ENCODE measurements around the gene HIP1R. TPM values are rescaled to one million over a fixed set of nuclear protein-coding genes. Genes with fewer than 3 reads are reported as not detected.
A peak's percentile ranks its signal among the peaks of the same experiment; 100 is the strongest.

The HIP1R gene
- total and polyA plus RNA-seq, 2 of the 8 experiments (the other 6 are each of a cell fraction or from before 2014, with no cell fraction given), result 11.2 to 14.5 TPM

- H2BK120ac ChIP-seq (replicated peaks; ENCODE audit: low read depth, low read length), result no peak overlapping the region
- TF ChIP-seq CREB1 (IDR thresholded peaks at IDR 0.05), result no peak
- no peak for TF ChIP-seq ASH2L (IDR thresholded peaks at IDR 0.05; ENCODE audit: low read length)
- no peak for TF ChIP-seq YY1 (IDR thresholded peaks at IDR 0.05; ENCODE audit: low read depth, low read length)
- no peak for TF ChIP-seq SIN3A (conservative IDR thresholded peaks at IDR 0.05 in 1 of 2, IDR thresholded peaks at IDR 0.05 in 1 of 2; ENCODE audit: low read depth in 1 of 2, low read length in 2 of 2)
- no peak for TF ChIP-seq POLR2A (IDR thresholded peaks at IDR 0.05; ENCODE audit: control extremely low read depth in 1 of 2, low read depth in 2 of 2, low read length in 2 of 2)
- TF ChIP-seq ATF2 (IDR thresholded peaks at IDR 0.05; ENCODE audit: low read length), result no peak
- TF ChIP-seq CHD1 (IDR thresholded peaks at IDR 0.05; ENCODE audit: low read depth, low read length), result no peak
- no peak for TF ChIP-seq BACH1 (IDR thresholded peaks at IDR 0.05; ENCODE audit: low read length)
- no peak for TF ChIP-seq KDM5A (IDR thresholded peaks at IDR 0.05; ENCODE audit: low read length)
- TF ChIP-seq RNF2 (IDR thresholded peaks at IDR 0.05; ENCODE audit: borderline replicate concordance, low read depth, low read length, missing control alignments, poor library complexity, severe bottlenecking), result no peak
- no peak for TF ChIP-seq MAFK (IDR thresholded peaks at IDR 0.05; ENCODE audit: low read depth, low read length)
- TF ChIP-seq TCF12 (IDR thresholded peaks at IDR 0.05; ENCODE audit: low read depth, low read length), result no peak
- no peak for TF ChIP-seq BRCA1 (IDR thresholded peaks at IDR 0.05; ENCODE audit: low read depth, low read length)
These were observed 52.6 kb downstream of the HIP1R start for GRCh38 chr12:122887819-122888212.

More at GRCh38 chr12:122887819-122888212, 52.6 kb downstream of the HIP1R start:
- Histone ChIP-seq H2BK5ac (ENCODE audit: low read depth, low read length) (no peak overlapping the region), H3K27me3 (replicated peaks in 1 of 4; ENCODE audit: control insufficient read depth in 3 of 4, extremely low read depth in 1 of 4, insufficient read depth in 3 of 4, low read length in 3 of 4) (peaks cover 0 to 3% (median 0%) of the 10 kb centered on the region in 4 experiments; a peak in 3 of 7 replicates), H4K5ac (ENCODE audit: insufficient read length, low read depth, low read length) (no peak overlapping the region), H4K91ac (replicated peaks; ENCODE audit: insufficient read length, low read length) (no peak overlapping the region), H2AFZ (ENCODE audit: low read length) (no peak overlapping the region), H3K9ac (replicated peaks in 1 of 4; ENCODE audit: extremely low read depth in 1 of 4, low read depth in 3 of 4, low read length in 3 of 4) (no peak overlapping the region), H3K4me2 (ENCODE audit: insufficient read depth in 1 of 2, low read depth in 2 of 2, low read length in 2 of 2) (peak overlapping the region in 1 of 2 experiments; percentile 18; a peak in 1 of 4 replicates), H3K4me1 (replicated peaks in 1 of 4; ENCODE audit: control insufficient read depth in 3 of 4, insufficient read depth in 4 of 4, low read length in 3 of 4) (peaks cover 5 to 21% (median 14%) of the 10 kb centered on the region in 4 experiments), H3K79me2 (ENCODE audit: control insufficient read depth in 1 of 2, insufficient read depth in 2 of 2, low read length in 2 of 2) (peaks cover 0 to 50% of the 10 kb centered on the region in 2 experiments; a peak in 3 of 4 replicates), H3K36me3 (ENCODE audit: control insufficient read depth in 2 of 4, insufficient read depth in 4 of 4, low read length in 3 of 4) (no peaks in the 10 kb centered on the region), H3K23me2 (ENCODE audit: low read depth, low read length) (no peaks in the 10 kb centered on the region; the same call in 1 of the 2 replicates), H2BK15ac (ENCODE audit: low read length) (no peak overlapping the region), H2BK12ac (ENCODE audit: low read depth, low read length) (peak overlapping the region; percentile 20; the same call in 1 of the 2 replicates), H3K56ac (replicated peaks; ENCODE audit: insufficient read length, low read depth, low read length) (no peak overlapping the region), H3K23ac (ENCODE audit: insufficient read length) (no peak overlapping the region), H2BK20ac (ENCODE audit: low read length) (no peak overlapping the region), H3K27ac (ENCODE audit: low read depth, low read length) (no peak overlapping the region), H3K9me3 (ENCODE audit: insufficient read depth in 2 of 2, low read depth in 1 of 2, low read length in 1 of 2) (no peaks in the 10 kb centered on the region), H3K4ac (replicated peaks; ENCODE audit: insufficient read length, low read depth, low read length) (no peak overlapping the region), H3K4me3 (ENCODE audit: extremely low read depth in 1 of 4, insufficient read depth in 2 of 4, low read depth in 3 of 4, low read length in 4 of 4) (no peak overlapping the region; a peak in 1 of 8 replicates), H3K14ac (ENCODE audit: insufficient read length) (no peak overlapping the region), H3K18ac (ENCODE audit: extremely low read depth, low read length) (no peak overlapping the region), H2AK5ac (ENCODE audit: low read depth, low read length) (no peak overlapping the region), H3K79me1 (ENCODE audit: low read depth, low read length) (peaks cover 5% of the 10 kb centered on the region; the same call in 1 of the 2 replicates), H4K8ac (ENCODE audit: extremely low read depth, insufficient read depth, low read length) (no peak overlapping the region), H4K20me1 (replicated peaks in 1 of 2; ENCODE audit: control insufficient read depth in 1 of 2, insufficient read depth in 2 of 2, low read length in 2 of 2) (peaks cover 4 to 24% of the 10 kb centered on the region in 2 experiments)
- ChIA-PET CTCF (ENCODE audit: partially characterized antibody) (interaction anchor here (1.4 to 2.3 kb wide), 6 partner anchors 8 to 94 kb away, joined by 3 to 11 read pairs (median 6); no protein-coding TSS in a partner anchor), POLR2A (ENCODE audit: partially characterized antibody) (interaction anchor here (0.9 to 1.2 kb wide), 3 partner anchors 11 to 98 kb away, joined by 4 to 5 read pairs (median 5); no protein-coding TSS in a partner anchor)
- no peak for DNase-seq (ENCODE audit: low read depth in 1 of 2, low spot score in 2 of 2)
- no peak for FAIRE-seq
- WGBS, 2 experiments (ENCODE audit: extremely low coverage in 1 of 2, insufficient coverage in 1 of 2, insufficient read length in 1 of 2, insufficient replicate concordance in 2 of 2, low coverage in 1 of 2, low lambda C conversion rate in 2 of 2, missing lambda C conversion rate in 1 of 2), result 86% methylated on average over 5 of the region's 5 CpGs; no CpG with 5 or more reads in 1 of the 2 experiments
